NCI-H2196 treated with DMSO at 0.1 percent for 48 hours (cell line): ENCODE measurements around the gene TTC1.
"Not testable (repeated sequence)": the region's sequence is repeated elsewhere in the genome, so short reads cannot be mapped to it uniquely, and the experiment has no call there.

ENCODE experiments used
- DNase-seq: peaks from one replicate; lab custom pipeline; 2025; ENCODE audit not compliant: unreplicated experiment; lab: John Stamatoyannopoulos, UW

Gene TTC1

DNA sequence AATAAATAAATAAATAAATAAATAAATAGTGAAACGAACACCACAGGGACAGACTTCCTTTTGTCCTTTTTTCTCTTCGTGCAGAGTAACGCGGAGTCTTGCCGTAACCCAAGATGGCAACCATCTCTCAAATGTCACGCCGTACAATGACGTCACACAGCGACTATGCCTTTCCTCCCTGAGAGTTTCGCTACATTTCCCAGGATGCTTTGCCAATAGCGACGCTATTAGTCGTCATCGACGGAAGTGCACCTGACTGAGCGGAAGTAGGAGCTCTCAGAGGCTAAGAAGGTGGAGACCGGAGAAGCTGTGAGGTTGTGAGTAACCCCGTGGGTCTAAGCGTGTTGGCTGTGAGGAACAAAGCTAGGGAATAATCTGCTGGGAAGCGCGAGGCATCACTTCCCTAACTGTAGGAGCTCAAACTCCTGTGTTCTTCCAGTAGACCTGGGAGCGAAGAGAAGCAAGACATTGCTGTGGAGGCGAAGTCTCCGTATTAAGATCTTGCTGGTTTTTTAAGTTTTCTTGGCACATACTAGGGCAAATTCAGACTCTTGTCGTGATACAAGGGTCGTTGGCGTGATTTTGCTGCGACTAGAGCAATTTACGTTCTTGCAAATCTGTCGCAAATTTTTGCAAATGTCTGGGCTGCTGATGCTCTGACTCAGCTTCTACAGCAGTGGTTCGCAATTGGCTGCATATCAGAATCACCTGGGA, at the start of gene TTC1:
Gene TTC1, plus strand, starts transcription at position 263 of the 714 bp plus-strand sequence. CDS start 1,390 bp downstream, outside the sequence.
- DNase-seq: peak; percentile 94

- no peak for DNase-seq
Observed at GRCh38 chr5:159961176-159962160, 47.5 kb upstream of the TTC1 start.

GRCh38 chr5:159962214-159962613, 46.7 kb upstream of the TTC1 start:
- DNase-seq: no peak

GRCh38 chr5:159963935-159964334, 45.0 kb upstream of the TTC1 start:
- DNase-seq: no peak

DNA sequence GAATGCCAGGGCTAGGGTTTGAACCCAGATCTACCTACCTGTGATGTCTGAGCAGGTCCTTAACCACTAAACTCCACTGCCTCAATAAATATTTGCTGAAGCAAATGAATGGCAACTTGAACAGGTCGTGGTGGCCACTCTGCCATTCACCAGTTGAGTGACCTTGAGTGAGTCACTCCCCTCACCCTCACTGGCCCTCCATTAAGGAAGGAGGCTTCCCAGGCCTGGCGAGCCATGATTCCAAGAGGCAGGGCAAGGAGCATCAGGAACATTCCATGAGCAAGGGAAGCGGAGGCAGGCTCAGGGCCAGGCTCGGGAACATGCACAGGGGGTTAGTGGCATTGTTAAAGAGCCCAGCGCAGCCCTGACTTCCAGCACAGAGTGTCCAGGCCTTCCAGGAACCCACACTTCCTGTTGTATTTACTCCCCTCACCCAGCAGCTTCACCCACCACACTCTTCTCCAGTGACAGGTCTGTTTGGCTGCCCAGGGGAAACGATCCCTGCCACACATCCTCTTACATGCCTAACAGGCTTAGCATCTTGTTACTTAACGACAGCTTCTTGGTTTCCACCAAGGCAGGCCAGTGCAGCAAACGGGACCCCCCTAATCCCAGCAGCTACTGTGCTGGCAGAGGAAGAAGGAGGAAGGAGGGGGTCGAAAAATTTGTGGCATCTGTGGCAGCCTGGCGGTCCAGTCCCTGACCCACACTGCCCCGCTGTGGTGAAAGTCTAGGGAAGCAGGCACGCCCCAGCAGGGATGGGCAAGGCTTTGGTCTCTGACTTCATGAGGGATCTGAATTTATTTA, 43.7 kb upstream of the TTC1 start:
- DNase-seq: no peak

GRCh38 chr5:159965838-159966128, 43.2 kb upstream of the TTC1 start:
- not testable (repeated sequence) for DNase-seq

GRCh38 chr5:159969966-159970365, 39.0 kb upstream of the TTC1 start:
- DNase-seq: no peak

DNA sequence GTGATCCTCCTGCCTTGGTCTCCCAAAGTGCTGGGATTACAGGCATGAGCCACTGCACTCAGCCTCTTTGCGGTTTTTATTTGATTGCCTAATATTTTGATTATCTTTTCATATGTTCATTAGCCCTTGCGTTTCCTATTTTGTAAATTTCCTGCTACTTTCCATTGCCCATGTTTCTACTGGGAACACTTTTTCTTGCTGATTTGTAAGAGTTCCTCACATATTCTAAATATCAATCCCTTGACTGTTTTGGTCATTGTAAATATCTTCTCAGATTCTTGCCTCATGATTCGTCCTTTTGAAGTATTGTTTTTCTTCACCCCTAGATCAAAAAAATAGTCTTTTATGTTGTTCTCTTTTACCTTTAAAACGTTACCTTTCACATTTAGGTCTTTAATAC, 37.9 kb upstream of the TTC1 start:
- no peak for DNase-seq

- DNase-seq: no peak
Observed at GRCh38 chr5:159971514-159971913, 37.4 kb upstream of the TTC1 start.

DNA sequence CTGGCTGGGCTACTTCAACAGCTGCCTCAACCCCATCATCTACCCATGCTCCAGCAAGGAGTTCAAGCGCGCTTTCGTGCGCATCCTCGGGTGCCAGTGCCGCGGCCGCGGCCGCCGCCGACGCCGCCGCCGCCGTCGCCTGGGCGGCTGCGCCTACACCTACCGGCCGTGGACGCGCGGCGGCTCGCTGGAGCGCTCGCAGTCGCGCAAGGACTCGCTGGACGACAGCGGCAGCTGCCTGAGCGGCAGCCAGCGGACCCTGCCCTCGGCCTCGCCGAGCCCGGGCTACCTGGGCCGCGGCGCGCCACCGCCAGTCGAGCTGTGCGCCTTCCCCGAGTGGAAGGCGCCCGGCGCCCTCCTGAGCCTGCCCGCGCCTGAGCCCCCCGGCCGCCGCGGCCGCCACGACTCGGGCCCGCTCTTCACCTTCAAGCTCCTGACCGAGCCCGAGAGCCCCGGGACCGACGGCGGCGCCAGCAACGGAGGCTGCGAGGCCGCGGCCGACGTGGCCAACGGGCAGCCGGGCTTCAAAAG, 36.9 kb upstream of the TTC1 start:
- no peak for DNase-seq

- no peak for DNase-seq
Observed at GRCh38 chr5:159972538-159973362, 36.2 kb upstream of the TTC1 start.

DNA sequence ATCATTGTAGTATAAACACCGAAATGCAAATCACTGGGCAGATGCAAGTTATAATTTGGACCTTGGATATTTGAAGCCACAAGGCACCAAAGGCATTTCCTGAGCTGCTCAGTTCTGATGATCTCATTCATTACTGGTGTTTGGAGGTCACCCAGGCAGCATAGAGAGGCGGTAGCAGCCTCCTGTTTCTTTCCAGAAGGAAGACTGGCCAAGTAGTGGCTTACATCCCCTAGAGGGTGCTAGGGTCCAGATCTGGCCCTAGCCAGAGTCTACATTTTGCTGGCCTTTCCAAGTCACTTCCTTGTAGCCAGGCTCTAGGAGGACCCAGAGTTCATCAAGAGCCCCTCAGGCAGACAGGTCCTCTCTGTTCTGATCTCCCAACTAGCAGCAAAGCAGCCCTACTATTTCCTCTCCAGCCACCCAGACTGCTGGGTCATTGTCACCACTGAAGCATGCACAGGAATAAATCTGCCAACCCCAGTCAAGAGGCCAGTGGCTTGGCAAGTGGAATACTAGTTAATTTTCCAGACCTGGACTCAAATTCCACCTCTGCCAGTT, 33.4 kb upstream of the TTC1 start:
- DNase-seq: no peak

GRCh38 chr5:159976921-159977320, 32.0 kb upstream of the TTC1 start:
- no peak for DNase-seq

DNA sequence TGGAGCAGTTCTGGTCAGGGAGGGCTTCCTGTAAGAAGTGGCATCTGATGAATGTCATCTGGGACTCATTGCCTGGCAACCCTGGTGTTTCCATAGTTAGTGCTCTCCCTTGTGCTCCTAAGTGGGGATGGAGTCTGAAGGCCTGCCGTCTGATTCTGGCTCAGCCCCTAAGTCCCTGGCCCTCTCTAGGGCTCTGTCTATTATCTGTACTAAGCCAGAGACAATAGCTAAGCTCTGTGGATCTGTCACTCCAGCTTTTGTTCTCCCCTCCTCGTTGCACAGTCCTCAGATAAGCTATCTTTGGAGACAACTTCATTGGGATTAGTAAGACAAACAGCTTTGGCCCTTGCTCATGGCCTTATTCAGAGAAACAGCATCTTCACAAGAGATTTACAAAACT, 30.6 kb upstream of the TTC1 start:
- no peak for DNase-seq

DNA sequence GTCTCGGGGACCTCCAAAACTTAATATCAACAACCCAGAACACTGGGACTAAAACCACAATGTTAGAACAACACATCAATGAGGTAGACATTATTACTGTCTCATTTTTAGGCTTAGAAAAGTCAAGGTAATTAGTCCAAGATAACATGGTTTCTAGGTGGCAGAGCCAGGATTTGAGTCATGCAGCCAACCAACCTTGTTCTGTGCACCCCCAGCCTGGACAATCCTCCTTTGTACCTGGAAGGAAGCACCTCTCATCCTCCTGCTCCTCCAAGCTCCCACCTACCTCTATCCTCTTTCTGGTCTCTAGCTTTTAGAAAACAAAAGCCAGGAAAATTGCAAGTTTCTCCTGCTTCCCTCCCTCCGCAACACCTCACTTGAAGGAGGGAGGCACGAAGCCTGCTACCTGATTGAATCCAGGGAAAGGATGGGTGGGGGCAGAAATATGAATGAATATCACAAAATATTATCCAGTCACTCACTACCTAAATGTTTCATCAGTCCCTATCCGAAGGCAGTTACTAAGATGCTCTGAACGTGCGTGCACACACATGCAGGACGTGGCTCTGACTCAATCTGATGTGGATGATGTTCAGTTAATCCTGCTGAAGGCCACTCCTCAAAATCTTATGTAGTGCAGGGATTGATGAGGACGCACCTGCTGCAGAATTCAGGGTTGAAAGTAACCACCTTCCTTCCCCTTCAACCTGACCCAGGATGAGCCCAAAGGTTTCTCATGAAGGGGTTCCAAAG, 26.3 kb upstream of the TTC1 start:
- DNase-seq: no peak

- peak; percentile 82 for DNase-seq
Observed at GRCh38 chr5:159987031-159987674, 21.8 kb upstream of the TTC1 start.

DNA sequence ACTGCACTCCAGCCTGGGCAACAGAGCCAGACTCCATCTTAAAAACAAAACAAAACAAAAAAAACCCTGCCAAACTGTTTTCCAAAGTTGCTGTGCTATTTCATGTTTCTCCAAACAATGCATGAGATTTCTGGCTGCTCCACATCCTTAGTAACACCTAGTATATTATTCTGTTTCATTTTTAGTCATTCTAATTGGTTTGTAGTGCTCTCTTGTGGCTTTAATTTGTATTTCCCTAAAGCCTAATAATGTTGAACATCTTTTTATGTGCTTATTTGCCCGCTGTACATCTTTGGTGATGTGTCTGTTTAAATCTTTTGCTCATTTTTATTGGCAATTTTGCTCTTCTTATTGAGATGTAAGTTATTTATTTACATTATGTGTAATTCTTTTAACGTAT, 18.4 kb upstream of the TTC1 start:
- DNase-seq: no peak

- no peak for DNase-seq
Observed at GRCh38 chr5:159992566-159992965, 16.4 kb upstream of the TTC1 start.

DNA sequence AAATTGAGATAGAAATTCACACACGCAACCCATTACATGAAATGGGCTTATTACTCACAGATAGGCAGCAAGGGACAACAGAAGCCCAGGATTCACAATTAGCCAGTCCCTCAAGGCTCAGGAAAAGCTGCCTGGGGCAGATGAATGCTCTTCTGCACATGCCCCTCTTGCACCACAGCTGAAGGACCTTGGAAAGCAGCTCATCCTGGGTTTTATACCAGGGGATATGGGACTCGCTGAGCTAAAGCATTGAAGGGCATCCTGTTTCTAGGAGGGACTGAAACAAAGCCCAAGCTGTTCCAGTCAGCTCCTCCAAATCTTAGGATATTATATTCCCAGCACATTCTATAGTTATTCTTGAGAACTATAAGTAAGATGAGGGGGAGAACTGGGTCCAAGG, 15.7 kb upstream of the TTC1 start:
- no peak for DNase-seq
